Suppressor macrophage treated with lipopolysaccharide for 4 hours (primary cell): Measurements from ENCODE around the gene MTUS2.

Experiments used
- DNase-seq: peaks from one replicate; pipeline ENCODE4 v3.0.0-alpha.2; 2020

MTUS2 gene

DNA sequence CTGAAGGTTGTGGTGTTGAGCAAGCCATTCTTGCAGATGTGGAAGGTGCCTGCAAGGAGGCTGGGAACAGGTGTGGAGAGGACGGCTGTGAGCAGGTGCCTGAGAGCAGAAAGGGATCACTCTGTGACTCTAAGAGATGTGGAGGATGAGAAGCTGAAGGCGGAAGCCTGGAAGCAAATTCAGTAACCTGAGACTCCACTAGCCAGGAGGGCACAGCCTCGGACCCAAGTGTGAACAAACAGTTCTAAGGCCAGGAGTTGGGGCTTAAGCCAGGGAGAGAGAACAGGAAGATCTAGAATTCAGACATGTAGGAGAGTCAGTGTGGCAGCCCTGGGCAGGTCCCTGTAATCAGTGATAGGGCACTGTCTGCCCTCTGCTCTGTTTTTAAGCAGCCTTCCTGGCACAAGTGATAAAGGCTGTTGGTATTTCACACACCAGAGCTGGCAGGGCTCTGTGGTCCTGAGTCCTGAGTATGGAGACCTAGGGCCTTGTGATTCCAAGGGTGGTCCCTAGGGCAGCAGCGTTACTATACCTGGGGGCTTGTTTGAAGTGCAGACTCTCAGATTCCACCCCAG, 644.1 kb downstream of the MTUS2 start:
- no peak for DNase-seq

DNA sequence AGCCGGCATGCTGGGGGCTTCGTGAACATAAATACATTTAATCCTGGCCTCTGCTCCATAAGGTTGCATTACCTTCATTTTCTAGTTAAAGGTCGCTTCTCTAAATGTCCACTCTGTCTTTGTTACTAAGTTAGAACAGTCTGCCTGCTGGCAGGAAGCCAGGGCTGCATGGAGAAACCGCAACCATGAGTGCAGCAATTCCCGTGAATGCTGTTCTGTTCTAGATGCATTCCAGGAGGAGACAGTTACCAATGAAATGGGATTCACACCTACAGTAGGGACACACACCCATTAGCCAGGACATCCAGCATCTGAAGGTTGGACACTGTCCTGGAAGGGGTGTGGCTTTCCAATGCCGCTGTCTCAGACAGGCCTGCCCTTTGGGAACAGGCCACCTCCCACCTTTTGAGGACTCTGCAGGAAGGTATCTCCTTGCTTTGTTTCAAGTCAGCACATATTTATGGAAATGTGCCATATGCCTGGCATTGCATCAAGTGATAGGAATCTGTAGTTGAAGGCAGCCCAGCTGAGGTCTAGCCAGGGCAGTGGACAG, 645.7 kb downstream of the MTUS2 start:
- no peak for DNase-seq

DNA sequence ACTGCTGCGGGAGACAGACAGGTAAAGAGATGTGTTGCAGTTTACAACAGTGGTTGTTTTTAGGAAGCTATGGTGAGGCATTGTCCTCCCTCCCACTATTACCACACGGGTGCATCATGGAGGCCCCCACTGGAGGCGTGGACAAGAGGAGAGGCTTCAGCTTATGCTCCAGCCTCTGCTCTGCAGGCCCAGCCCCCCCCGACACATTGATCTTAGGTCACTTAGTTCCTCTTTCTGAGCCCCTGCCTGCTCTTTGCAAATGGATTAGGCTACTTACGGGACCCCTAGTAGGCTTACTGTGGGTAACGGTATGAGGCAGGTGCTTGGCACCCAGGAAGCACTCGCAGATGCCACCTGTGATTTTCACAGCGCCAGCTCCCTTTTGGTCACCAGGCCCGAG, 651.4 kb downstream of the MTUS2 start:
- DNase-seq, result peak; percentile 23

DNA sequence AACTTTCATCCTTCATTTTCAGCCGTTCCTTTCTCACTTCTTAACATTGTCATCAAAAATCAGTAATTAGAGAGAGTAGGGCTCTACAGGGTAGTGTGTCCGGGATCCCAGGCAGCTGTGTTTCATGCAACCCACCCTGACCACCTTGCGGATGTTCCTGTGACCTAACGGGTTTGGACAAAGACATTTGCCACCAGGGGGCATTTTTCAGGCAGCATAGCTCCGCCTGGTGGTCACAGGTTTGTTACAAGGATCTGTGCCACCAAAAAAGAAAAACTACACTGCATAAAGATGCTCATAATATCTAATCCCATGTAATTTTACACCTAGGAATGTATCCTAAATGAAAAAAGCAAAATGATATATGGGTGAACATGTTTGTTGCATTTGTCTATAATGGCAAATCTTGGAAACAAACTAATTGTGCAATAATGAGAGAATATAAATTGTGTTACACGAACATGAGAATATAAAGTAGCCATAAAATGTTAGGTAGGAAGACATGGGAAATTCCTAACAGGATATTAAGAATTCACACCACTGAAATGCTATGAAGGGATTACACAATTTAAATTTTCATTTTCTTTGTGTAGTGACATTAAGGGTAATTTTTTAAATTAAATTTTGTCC, 652.3 kb downstream of the MTUS2 start:
- peak; percentile 71 for DNase-seq

DNA sequence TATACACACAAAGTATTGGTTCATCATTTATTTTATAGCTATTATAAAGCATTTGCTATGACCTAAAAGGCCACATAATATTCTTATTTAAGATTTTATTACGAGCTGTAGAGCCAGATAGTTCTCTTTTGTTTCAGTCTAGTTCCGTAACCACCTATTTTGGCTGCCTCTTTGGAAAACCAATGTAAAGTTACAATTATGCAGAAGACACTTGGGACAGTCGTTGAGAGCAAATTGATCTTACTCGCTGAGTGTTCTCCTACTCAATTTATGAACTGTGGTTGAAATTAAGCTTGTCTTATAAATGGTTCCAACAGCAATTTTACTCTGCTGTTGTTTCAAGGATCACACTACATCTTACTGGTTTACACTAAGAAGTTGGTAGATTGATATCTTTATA, 653.0 kb downstream of the MTUS2 start:
- DNase-seq, result no peak

DNA sequence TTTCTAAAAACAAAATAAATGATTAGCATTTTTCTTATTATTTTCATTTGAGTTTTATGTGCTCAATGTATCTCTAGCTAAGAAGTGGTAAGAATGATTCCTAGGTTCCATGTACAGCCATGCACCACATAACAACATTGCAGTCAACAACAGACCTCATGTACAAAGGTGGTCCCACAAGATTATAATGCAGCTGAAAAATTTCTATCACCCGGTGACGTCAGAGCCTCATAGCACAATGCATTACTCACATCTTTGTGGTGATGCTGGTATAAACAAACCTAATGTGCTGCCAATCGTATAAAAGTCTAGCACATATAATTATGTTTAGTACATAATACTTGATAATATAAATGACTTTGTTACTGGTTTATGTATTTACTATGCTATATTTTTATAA, 654.9 kb downstream of the MTUS2 start:
- no peak for DNase-seq

DNA sequence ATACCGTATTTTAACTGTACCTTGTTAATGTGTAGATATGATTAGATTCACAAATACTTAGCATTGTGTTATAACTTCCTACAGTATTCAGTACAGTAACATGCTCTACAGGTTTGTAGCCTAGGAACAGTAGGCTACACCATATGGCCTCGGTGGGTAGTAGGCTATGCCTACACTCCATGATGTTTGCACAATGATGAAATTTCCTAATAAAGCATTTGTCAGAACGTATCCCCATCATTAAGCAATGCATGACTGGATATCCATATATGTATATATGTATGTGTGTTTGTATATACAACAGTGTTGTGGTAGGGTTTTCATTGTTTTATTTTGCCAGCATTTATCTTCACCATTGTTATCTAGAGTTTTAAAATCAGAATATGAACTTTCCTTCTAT, 655.9 kb downstream of the MTUS2 start:
- no peak for DNase-seq

DNA sequence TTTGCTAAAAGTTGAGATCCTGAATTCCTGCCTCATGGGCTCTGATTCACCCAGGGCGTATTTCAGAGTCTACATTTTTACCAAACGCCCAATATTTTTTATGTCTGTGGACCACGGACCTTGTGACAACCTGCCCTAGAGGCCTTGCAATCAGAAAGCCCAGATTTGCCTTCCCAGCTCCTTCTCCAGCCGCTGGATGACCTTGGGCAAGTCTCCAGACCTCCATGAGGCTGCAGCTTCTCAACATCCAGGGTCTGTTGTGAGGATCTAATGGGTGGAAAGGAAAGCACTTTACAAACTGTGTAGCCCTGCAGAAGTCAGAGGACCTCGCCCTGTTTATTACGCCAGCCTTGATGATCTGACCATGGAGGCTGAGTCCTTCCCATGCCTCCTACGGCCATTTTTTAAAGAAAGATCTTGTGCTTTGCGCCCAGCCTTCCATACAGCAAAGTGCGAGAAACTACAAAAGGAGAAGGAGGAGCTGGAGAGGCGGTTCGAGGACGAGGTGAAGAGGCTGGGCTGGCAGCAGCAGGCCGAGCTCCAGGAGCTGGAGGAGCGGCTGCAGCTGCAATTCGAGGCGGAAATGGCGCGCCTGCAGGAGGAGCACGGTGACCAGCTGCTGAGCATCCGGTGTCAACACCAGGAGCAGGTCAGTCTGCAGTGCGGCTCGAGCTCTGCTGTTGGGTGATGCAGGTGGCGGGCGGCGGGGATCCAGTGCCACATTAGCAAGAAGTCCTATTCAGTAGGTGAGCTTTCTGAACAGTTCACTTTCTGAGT, 659.8 kb downstream of the MTUS2 start:
- no peak for DNase-seq

DNA sequence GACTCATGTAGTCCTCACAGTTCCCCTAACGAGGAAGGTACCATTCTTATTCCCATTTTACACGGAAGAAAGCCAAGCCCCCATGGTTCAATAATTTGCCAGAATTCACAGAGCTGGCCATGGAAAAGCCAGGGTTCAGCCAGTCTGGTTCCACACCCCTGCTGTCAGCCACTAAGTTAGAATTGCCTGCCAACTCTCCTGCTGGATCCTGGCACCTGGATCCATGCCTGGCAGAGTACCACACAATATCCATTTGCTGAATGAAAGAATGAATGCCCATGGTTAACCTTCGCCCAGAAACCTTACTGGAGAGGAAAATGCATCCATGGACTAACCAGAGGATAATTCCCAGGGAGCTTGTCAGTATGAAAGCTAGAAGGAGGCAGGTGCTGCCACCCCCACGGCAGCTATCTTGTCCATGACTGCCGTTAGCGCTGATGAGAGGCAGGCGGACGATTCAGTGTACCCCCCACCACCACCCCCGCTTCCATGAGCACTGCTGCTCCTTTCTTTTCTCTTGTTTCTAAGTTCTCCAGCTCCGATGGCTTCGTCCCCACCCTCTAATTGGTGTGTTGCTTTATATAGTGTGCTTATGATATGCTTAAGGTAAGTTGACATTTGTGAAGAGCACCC, 660.9 kb downstream of the MTUS2 start:
- no peak for DNase-seq

DNA sequence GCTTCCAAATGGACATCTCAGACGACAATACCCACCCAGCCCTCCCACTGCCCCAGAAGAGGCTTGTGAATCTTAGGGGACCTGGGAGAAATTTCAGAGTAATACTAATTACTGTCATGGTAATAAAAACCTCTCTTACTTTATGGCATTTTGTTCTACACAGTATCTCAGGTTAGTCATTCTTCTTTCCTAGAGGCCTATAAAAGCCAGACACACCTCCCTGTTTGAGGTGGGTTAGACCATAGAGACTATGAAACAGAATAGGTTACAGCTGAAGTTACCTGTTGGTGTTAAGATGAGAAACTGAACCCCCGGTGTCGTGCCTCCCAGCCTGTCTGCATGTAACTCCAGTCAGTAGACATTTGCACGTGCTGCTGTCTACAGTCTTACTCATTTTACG, 661.5 kb downstream of the MTUS2 start:
- no peak for DNase-seq

DNA sequence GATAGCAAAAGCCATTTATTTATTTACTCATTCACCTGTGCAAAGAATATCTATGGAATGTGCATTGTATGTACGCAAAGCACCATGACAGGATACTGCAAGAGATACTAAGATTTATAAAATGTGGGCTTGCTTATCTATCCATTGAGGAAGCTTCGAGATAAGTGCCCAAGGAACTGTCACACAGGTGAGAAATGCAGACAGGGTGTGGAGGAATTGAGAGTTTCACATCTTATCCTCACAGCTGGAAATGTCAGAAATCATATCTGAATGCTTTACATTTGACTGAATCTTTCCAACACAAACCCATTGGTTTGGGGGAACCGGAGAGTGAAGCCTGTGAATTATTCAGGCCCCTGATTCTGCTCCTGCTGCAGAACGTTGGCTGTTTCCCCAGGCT, 662.4 kb downstream of the MTUS2 start:
- no peak for DNase-seq

DNA sequence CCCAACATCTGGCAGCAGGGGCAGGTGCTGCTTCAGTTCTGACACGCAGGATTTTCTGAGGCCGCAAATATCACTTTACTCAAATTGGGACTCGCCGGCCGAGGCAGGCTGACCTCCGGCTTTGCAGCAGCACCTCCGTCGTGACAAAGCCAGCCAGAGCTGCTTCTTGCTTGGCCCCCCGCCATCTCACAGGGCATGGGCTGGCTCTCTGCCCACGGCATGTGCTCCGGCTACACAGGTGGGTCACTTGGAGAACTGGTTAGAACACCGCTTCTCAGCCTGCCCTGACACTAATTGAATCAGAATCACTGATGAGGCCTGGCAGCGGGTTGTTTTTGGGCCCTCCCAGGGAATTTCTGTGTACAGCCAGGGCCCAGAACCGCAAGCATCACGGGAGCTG, 663.1 kb downstream of the MTUS2 start:
- no peak for DNase-seq

DNA sequence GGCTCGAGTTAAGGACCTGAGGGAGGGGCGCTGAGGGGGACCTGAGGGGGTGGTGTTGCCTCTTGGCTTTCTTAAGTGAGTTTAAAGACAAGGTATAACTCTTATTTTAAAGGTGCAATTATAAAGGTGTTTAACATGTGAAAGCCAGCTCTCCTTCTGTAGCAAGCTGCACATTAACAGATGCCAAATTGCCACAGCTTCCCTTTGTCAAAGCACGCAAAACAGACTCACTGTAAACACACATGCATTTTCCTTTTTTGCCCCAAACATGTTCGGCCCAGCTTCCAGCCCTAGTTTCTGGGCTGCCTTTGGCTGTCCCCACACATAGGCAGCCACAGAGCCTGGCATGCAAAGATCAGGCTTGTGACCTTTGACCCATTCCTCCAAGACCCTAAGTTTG, 663.5 kb downstream of the MTUS2 start:
- no peak for DNase-seq

DNA sequence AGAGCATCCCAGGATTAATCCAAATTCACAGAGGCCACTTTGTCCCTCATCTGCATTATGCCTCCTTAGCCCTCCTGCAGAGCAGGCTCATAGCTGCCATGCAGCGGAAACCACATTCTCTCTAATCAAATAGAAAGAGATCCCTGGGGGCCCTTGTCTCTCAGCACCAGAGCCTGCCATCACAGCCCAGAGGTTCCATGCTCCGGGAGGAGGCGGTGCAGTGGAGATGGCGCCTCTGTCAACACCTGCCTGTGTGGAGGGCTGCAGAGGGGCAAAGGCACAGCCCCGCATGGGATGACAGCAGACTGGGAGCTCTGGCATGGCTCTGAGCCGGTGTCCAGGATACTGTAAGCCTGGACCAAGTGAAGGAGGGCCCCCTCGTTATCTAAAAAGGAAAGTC, 664.1 kb downstream of the MTUS2 start:
- DNase-seq, result no peak

DNA sequence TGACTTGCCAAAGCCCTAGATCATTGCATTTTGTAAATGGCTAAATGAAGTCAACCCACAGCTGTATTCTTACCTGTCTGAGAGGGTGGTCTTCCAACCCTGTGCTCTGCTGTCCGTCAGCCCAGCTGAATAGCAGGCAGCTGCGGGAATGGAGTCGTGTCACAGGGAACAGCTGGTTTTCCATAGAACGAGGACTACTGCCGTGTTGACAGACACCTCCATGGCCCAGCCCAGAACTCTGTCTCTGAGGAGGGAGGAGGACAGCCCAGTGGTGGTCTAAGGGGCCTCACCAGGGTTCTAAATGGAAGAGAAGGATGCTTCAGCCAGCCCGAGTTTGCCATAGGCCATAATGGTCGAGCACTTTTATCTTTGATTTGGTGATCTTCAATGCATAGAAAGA, 664.7 kb downstream of the MTUS2 start:
- no peak for DNase-seq

DNA sequence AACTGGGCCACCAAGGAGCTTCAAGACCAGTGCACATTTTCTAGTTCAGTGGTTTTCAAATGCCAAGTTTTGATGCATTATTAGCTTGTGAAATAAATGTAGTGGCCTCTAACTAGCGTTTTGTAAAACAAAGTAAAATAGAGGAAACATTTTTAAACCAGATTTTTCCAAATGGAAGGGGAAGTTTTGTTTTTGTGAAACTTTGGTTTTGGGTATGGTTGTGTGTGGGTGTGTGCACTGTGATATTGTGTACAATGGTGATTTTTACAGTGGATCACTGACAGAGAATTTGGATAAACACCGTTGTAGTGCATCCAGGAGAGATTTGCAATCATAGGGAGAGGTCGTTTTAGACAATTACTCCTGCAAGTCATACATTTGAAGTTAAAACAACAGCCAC, 666.4 kb downstream of the MTUS2 start:
- DNase-seq, result peak; percentile 48

DNA sequence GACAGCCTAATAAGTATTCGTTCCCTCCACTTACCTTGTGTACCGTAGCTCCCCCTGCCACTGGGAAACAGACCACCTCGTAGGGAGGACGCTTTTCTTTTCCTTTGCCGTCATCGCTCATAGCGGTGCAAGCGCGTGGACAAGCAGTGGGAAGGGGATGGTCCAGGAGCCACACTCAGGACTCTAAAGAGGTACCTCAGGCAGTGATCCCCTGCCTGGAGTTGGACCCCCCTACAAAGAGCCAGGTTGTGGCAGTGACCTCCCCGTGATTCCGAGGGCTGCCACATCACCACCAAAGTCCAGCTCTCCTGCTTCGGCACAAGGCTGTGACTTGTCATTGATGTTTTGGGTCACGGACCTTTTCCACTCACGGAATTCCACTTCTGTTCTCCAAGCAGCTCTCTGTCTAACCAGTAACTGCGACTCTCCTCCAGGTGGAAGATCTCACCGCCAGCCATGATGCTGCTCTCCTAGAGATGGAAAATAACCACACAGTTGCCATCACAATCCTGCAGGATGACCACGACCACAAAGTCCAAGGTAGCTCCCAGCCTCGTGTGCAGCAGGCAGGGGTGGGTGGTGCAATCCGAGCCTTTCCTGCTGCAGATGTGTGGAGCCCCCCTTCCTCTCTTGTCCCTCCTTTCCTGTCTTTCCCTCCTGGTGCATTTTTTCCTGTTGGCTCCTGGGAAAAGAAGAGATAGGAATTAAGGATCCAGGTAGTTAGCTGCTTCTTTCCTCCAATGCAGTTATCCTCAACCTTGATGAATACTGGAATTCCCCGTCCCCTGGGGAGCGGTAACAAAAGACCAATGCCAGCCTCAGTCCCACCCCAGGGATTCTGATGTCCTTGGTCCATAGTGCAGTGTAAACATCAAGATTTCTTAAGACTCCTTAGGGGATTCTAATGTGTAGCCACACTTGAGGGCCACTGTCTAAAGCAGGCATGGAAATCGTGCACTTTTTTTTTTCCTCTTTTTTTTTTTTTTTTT, 667.6 kb downstream of the MTUS2 start:
- no peak for DNase-seq

DNA sequence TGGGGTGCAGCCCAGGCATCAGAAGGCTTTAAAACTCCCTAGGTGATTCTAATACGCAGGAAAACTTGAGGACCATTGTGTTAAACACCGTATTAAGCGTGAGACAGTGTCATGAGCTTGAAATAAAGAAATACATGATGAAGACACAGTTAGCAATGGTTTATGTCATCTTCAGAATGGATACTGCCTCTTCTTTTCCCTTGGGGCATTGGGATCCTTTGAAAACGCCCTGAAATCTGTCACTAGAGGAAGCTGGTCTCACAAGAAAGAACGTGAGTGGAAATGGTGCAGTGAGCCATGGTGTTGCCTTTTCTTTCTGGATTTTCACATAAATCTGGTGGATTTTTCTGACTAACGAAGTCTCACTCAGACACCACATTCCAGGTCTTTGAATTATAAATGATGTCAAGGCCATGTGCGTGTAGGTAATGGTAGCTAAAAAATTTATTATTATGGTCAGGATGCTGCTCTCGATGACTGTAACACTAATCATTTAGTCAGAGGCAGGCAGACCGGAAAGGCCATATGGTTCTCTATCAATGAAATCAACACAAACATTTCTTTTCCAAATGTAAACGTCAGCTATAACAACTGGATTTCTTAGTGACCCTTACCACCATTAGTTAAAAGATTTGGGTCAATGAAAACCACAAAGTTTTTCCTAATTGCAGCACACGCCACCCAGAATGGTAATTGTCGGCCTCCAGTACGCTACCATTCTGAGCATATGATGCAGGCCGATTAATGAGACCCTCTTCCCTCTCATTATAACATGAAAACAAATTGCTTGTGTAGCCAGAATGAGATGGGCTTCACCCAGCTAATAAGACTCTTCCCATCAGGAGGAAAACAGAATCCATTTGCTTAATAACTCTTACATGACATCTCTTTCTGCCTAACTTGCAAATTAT, 669.8 kb downstream of the MTUS2 start:
- no peak for DNase-seq

DNA sequence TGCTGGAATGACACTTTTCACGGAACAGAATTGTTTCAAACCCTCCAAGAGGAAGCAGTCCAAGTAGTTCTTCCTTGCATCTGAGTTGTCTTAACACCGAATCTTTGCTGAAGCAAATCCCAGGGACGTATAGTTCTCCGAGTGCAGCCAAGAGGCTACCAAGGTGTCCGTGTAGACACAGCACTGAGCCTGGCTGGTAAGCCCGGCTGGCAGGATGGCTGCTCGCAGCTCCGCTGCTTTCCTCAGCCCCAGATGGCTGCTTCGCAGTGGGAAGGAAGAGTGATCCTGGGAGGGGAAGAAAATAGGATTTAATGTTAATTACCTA, 670.4 kb downstream of the MTUS2 start:
- no peak for DNase-seq

DNA sequence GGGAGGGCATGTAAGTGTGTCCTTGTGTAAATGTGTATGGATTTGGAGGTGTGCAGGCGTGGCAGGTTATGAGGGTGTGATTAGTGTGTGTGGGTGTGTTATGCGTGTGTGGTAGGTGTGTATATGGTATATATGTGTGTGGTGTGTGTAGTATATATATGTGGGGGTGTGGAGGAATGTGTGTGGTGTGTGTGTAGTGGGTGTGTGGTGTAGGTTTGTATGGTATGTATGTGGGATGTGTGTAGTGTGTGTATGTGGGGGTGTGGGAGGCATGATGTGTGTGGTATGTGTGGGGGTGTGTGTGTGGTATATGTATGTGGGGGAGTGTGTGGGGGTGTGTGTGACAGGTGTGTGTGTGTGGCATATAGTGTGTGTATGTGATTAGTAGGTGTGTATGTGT, 671.1 kb downstream of the MTUS2 start:
- no peak for DNase-seq

DNA sequence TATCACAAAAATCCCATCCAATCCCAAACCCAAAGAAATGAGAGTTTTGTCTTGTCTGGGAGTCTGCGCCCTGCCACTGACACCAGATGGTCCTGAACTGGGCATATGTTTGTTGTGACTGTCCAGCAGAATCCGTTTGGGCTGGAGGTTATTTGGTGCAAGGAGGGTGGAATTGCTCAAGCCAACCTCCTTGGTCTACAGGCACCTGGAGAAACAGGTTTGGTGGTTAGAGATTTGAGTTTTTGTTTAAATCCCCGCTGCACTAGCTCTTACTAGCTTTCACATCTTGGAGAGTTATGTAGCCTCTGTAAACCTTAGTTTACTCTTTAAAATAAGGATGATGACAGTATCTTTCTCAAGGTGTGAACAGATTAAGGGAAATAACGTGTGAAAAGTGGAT, 673.7 kb downstream of the MTUS2 start:
- DNase-seq, result no peak

DNA sequence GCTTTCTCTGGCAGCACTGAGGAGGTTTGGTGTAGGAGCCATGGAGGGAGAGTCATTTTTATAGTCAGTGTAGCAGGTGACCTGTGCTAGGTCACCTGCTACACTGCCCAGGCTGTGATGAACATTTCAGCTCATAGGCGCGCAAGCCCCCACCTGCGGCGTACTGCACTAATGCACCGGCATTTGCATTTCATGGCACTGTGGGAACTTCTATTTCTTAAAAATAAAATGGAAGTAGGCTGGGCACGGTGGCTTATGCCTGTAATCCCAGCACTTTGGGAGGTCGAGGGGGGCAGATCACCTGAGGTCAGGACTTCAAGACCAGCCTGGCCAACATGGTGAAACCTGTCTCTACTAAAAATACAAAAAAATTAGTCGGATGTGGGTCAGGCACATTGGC, 674.4 kb downstream of the MTUS2 start:
- DNase-seq, result no peak
